ENCODE data around the gene SELENOO. TPM values are rescaled to one million over a fixed set of nuclear protein-coding genes. Genes with fewer than 3 reads are reported as not detected.

SELENOO gene
- total RNA-seq, 1 donor from 2014 or later = 7.8 TPM

Other genes with a start within 250 kb of the SELENOO start
- 13.1 TPM for gene PIM3, start 240.2 kb upstream of the SELENOO start, total RNA-seq
- gene IL17REL, start 188.2 kb upstream of the SELENOO start, total RNA-seq = not detected
- not detected for gene TTLL8, start 142.7 kb upstream of the SELENOO start, total RNA-seq
- gene MLC1, start 115.6 kb upstream of the SELENOO start, total RNA-seq = 32.6 TPM
- 0.78 TPM for gene MOV10L1, start 111.0 kb upstream of the SELENOO start, total RNA-seq
- 3.1 TPM for gene PANX2, start 30.3 kb upstream of the SELENOO start, total RNA-seq
- 3.0 TPM for gene TRABD, start 15.1 kb upstream of the SELENOO start, total RNA-seq
- 34.0 TPM for gene TUBGCP6, start 44.0 kb downstream of the SELENOO start, total RNA-seq
- gene HDAC10, start 50.3 kb downstream of the SELENOO start, total RNA-seq = 19.8 TPM
- gene MAPK12, start 60.7 kb downstream of the SELENOO start, total RNA-seq = 11.4 TPM
- gene MAPK11, start 69.4 kb downstream of the SELENOO start, total RNA-seq = 21.8 TPM
- 46.0 TPM for gene PLXNB2, start 106.6 kb downstream of the SELENOO start, total RNA-seq
- gene DENND6B, start 126.0 kb downstream of the SELENOO start, total RNA-seq = 16.5 TPM
- gene PPP6R2, start 142.3 kb downstream of the SELENOO start, total RNA-seq = 71.7 TPM

All from occipital lobe (tissue), 1 donor.